ENCODE results near the gene RAB7B. TPM values are rescaled to one million over a fixed set of nuclear protein-coding genes. Genes with fewer than 3 reads are reported as not detected.
A peak's percentile ranks its signal among the peaks of the same experiment; 100 is the strongest.

RAB7B gene
- total and polyA plus RNA-seq, 9 of the 15 experiments (the other 6 are each of a cell fraction or from before 2014, with no cell fraction given): 0.03 to 0.29 (median 0.07) TPM; not detected in 4

DNA sequence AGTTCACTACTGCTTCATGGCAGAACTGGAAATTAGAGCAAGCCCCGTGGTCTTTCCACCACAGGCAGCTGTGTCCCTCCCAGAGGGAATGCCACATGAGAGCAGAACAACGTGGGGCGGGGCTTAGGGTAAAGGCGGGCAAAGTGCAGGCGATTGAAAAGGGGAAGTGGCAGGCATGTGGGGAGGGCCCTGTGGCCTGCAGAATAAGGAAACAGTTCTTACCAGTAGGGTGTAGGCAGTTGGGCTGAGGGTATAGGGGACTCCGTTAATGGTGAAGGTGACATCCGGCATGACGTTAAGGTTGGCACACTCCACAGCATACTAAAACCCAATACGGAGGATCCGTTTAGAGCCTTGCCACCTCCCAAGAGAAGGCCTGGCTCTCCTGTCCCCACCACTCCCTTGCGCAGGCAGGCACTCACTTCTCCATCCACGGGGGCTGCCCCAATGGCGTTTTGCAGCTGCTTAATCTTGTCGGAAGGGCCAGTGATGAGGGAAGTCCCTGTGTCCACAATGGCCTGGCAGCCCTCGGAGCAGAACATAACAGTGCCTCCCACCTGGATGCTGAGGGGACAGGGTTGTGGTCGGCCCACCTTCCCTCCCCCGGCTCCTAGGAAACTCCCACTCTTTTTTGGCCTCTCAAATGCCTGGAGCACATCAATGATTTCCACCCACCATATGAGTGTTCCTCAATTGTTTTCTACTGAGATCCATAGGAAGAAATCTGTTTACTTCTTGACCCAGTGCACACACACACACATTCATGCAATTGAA is 9.1 kb upstream of the RAB7B start (continued):
- peak; percentile 66; the same call in 1 of the 2 replicates for TF ChIP-seq VEZF1 (CRISPR knock-in tag; IDR thresholded peaks at IDR 0.05)
- peak in 1 of 2 experiments; percentile 22; a peak in 1 of 4 replicates for TF ChIP-seq KDM4B (IDR thresholded peaks at IDR 0.05; ENCODE audit: borderline replicate concordance in 2 of 2, low read depth in 1 of 2)
- no peak for TF ChIP-seq THRA (IDR thresholded peaks at IDR 0.05)
- no peak for TF ChIP-seq CHCHD3 (CRISPR knock-in tag; IDR thresholded peaks at IDR 0.05)
- no peak for TF ChIP-seq BCOR (IDR thresholded peaks at IDR 0.05)
- no peak for TF ChIP-seq NEUROD1 (IDR thresholded peaks at IDR 0.05; ENCODE audit: borderline replicate concordance, low read depth, low read length, partially characterized antibody)
- TF ChIP-seq BACH1 (tag; IDR thresholded peaks at IDR 0.05): no peak
- no peak for TF ChIP-seq SNAPC5 (CRISPR knock-in tag; IDR thresholded peaks at IDR 0.05)
- no peak for TF ChIP-seq PYGO2 (tag; IDR thresholded peaks at IDR 0.05)
- no peak for TF ChIP-seq NFIC (IDR thresholded peaks at IDR 0.05)
- peak; percentile 31 to 41; a peak in 2 of 4 replicates for TF ChIP-seq MAZ (CRISPR knock-in tag; conservative IDR thresholded peaks at IDR 0.05 in 1 of 2, IDR thresholded peaks at IDR 0.05 in 1 of 2)
- peak; percentile 100 for TF ChIP-seq SPI1 (IDR thresholded peaks at IDR 0.05; ENCODE audit: borderline replicate concordance, low read depth, low read length)
- TF ChIP-seq ZNF79 (CRISPR knock-in tag; IDR thresholded peaks at IDR 0.05; ENCODE audit: low read depth): no peak
- TF ChIP-seq POLR2H (tag; IDR thresholded peaks at IDR 0.05; ENCODE audit: low read depth): no peak
- TF ChIP-seq ELF2 (CRISPR knock-in tag; IDR thresholded peaks at IDR 0.05): no peak
- no peak for TF ChIP-seq TOE1 (IDR thresholded peaks at IDR 0.05; ENCODE audit: borderline replicate concordance)
- TF ChIP-seq TOE1 (CRISPR knock-in tag; IDR thresholded peaks at IDR 0.05; ENCODE audit: borderline replicate concordance, low read depth): no peak
- TF ChIP-seq TAF15 (IDR thresholded peaks at IDR 0.05; ENCODE audit: low read depth, low read length): no peak
- TF ChIP-seq TAF1 (IDR thresholded peaks at IDR 0.05; ENCODE audit: control insufficient read depth, extremely low read depth, insufficient read depth, low read length, severe bottlenecking): no peak
- TF ChIP-seq ATF6 (CRISPR knock-in tag; IDR thresholded peaks at IDR 0.05): no peak
- TF ChIP-seq SMARCE1 (IDR thresholded peaks at IDR 0.05): peak; percentile 49; the same call in 1 of the 2 replicates
